ENCODE data around the gene HERC2. TPM values are rescaled to one million over a fixed set of nuclear protein-coding genes. Genes with fewer than 3 reads are reported as not detected.

The HERC2 gene
- total RNA-seq, 1 donor from 2014 or later, result 86.2 TPM

DNA sequence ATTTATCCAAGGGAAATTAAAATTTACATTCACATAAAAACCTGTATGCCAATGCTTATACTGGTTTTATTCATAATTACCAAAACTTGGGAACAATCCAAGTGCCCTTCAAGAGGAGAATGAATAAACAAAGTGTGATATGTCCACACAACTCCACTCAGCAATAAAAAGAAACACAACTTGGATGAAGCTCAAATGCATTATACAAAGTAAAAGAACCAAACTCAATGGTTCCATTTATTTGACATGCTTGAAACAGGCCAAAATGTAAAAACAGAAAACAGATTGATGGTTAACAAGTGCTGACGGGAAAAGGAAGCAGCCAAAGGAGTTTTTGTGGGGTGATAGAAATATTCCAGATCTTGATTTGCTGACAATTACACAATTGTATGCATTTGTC is 246.4 kb downstream of the HERC2 start:
- Mint-ChIP-seq H3K4me3 (ENCODE audit: low read depth) (no peak overlapping the region), H3K27ac (no peak overlapping the region), H3K27me3 (peaks cover 16% of the 10 kb centered on the region), H3K9me3 (ENCODE audit: low read depth) (peaks cover 12% of the 10 kb centered on the region), H3K36me3 (ENCODE audit: insufficient read depth) (no peaks in the 10 kb centered on the region), H3K4me1 (ENCODE audit: low read depth) (no peaks in the 10 kb centered on the region)
- DNase-seq (ENCODE audit: low spot score, unreplicated experiment), result no peak
- TF ChIP-seq, protein P1, sequence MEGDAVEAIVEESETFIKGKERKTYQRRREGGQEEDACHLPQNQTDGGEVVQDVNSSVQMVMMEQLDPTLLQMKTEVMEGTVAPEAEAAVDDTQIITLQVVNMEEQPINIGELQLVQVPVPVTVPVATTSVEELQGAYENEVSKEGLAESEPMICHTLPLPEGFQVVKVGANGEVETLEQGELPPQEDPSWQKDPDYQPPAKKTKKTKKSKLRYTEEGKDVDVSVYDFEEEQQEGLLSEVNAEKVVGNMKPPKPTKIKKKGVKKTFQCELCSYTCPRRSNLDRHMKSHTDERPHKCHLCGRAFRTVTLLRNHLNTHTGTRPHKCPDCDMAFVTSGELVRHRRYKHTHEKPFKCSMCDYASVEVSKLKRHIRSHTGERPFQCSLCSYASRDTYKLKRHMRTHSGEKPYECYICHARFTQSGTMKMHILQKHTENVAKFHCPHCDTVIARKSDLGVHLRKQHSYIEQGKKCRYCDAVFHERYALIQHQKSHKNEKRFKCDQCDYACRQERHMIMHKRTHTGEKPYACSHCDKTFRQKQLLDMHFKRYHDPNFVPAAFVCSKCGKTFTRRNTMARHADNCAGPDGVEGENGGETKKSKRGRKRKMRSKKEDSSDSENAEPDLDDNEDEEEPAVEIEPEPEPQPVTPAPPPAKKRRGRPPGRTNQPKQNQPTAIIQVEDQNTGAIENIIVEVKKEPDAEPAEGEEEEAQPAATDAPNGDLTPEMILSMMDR (IDR thresholded peaks at IDR 0.05; ENCODE audit: unreplicated experiment), result no peak

DNA sequence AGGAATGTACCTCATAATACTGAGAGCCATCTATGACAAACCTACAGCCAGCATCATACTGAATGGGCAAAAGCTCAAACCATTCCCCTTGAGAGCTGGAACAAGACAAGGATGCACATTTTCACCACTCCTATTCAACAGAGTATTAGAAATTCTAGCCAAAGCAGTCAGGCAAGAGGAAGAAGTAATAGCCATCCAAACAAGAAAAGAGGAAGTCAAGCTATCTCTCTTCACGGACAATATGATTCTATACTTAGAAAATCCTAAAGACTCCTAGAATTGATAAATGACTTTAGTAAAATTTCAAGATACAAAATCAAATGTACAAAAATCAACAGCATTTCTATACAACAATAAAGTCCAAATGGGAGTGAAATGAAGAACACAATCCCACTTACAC is 253.0 kb downstream of the HERC2 start:
- Mint-ChIP-seq H3K4me3 (ENCODE audit: low read depth) (no peak overlapping the region), H3K4me1 (ENCODE audit: low read depth) (peaks cover 11% of the 10 kb centered on the region), H3K36me3 (ENCODE audit: insufficient read depth) (no peaks in the 10 kb centered on the region), H3K9me3 (ENCODE audit: low read depth) (peaks cover 19% of the 10 kb centered on the region), H3K27ac (no peak overlapping the region), H3K27me3 (peaks cover 3% of the 10 kb centered on the region)
- no peak for DNase-seq (ENCODE audit: low spot score, unreplicated experiment)
- TF ChIP-seq, protein P1 (IDR thresholded peaks at IDR 0.05; ENCODE audit: unreplicated experiment), result no peak

DNA sequence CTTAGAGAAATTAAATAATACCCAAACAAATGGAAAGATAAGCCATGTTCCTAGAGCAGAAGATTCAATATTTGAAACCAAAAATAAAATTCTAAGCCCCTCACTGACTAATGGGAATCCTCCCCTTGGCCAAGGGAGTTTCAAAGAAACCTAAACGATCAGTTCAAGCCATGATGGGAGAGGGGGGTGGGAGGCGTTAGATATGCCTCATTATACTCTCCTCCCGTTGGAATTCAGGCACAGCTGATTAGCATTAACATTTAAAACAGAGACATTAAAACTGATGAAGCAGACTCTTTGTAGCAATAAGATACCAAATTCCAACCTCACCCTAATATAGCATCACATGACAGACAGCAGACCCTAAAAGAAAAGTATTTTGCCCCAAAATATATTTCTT is 255.7 kb downstream of the HERC2 start:
- Mint-ChIP-seq H3K4me3 (ENCODE audit: low read depth) (no peak overlapping the region), H3K27ac (no peak overlapping the region), H3K27me3 (peaks cover 3% of the 10 kb centered on the region), H3K9me3 (ENCODE audit: low read depth) (peaks cover 15% of the 10 kb centered on the region), H3K36me3 (ENCODE audit: insufficient read depth) (no peaks in the 10 kb centered on the region), H3K4me1 (ENCODE audit: low read depth) (peaks cover 11% of the 10 kb centered on the region)
- DNase-seq (ENCODE audit: low spot score, unreplicated experiment), result no peak
- TF ChIP-seq, protein P1 (IDR thresholded peaks at IDR 0.05; ENCODE audit: unreplicated experiment), result no peak

Other genes starting within 250 kb of the HERC2 start
- gene OCA2, start 222.9 kb downstream of the HERC2 start, total RNA-seq, result 0.78 and 0.79 TPM in 2 replicates
- not detected in 2 replicates for gene GOLGA6L24, start 35.9 kb upstream of the HERC2 start, total RNA-seq
- gene GOLGA8F, start 56.5 kb upstream of the HERC2 start, total RNA-seq, result not detected in 2 replicates
- not detected in 2 replicates for gene GOLGA8G, start 210.8 kb upstream of the HERC2 start, total RNA-seq
- gene GOLGA6L25, start 231.4 kb upstream of the HERC2 start, total RNA-seq, result not detected in 2 replicates